ENCODE results near the gene SLC6A5.
"Not testable (repeated sequence)": the region's sequence is repeated elsewhere in the genome, so short reads cannot be mapped to it uniquely, and the experiment has no call there.

Gene SLC6A5

DNA sequence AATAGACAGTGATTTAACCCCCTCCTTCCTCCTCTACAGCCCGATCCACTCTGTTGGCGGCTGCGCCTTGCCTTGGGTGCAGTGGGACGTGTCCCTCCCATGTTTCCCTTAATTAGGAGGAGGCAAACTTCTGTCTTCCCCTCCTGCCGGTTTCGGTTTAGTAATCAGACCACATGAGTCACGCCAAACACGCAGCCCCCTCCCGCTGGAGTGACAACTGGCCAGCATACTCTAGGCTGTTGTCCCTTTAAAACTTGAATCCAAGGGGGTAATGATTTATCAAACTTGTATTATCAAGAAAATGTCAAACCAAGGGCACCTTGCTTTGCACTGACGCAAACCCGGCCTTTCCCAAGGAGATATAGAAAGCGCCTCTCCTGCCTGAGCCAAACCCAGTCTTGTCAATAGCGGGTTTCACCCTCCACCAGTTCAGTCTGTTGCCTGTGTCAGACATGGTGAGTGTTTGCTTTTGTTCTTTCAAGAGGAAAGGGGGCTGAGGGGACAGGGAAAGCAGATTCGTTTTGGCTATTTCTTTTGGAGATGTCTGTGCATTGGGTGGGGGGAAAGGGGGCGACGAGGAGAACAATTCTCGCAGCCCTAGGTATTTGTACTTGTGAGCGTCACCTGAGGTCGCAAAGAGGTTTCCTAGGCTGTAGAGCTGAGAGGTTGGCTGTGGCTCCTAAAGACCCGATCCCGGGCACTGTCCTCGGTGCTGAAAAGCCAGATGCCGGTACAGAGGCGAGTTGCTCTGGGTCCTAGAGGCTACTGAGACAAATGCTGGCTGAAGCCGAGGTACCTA lies at the start of gene SLC6A5:
Gene SLC6A5 (plus strand): TSS at position 388 of the 799 bp plus-strand sequence. CDS start 65 bp downstream, at position 453.
- no peak within 1 kb of the TSS for H3K4me3 ChIP-seq (ENCODE audit: low read length)
- no peaks in the 10 kb centered on the region for H3K79me2 ChIP-seq (ENCODE audit: low read length)
- no peak for TF ChIP-seq EZH2phosphoT487 (IDR thresholded peaks at IDR 0.05; ENCODE audit: low read depth)
- TF ChIP-seq, protein P1, sequence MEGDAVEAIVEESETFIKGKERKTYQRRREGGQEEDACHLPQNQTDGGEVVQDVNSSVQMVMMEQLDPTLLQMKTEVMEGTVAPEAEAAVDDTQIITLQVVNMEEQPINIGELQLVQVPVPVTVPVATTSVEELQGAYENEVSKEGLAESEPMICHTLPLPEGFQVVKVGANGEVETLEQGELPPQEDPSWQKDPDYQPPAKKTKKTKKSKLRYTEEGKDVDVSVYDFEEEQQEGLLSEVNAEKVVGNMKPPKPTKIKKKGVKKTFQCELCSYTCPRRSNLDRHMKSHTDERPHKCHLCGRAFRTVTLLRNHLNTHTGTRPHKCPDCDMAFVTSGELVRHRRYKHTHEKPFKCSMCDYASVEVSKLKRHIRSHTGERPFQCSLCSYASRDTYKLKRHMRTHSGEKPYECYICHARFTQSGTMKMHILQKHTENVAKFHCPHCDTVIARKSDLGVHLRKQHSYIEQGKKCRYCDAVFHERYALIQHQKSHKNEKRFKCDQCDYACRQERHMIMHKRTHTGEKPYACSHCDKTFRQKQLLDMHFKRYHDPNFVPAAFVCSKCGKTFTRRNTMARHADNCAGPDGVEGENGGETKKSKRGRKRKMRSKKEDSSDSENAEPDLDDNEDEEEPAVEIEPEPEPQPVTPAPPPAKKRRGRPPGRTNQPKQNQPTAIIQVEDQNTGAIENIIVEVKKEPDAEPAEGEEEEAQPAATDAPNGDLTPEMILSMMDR (IDR thresholded peaks at IDR 0.05; ENCODE audit: low read depth, low read length): no peak
- H3K9me3 ChIP-seq (ENCODE audit: insufficient read depth, low read length): no peaks in the 10 kb centered on the region
- H3K27me3 ChIP-seq (ENCODE audit: low read depth, low read length): 0 out of 2 replicates have a peak, but pooled peaks cover 4% of the 10 kb centered on the region
- H3K4me2 ChIP-seq (ENCODE audit: low read length): no peak within 1 kb of the TSS
- no peaks in the 10 kb centered on the region for H3K36me3 ChIP-seq (replicated peaks; ENCODE audit: low read depth, low read length)
- H3K27ac ChIP-seq (ENCODE audit: low read length): no peak within 1 kb of the TSS
- no peaks in the 10 kb centered on the region for H3K4me1 ChIP-seq (ENCODE audit: low read length)
- no peak within 1 kb of the TSS for H2AFZ ChIP-seq (ENCODE audit: low read depth, low read length)
- no peak within 1 kb of the TSS for H3K9ac ChIP-seq (ENCODE audit: low read length)
- H4K20me1 ChIP-seq (ENCODE audit: insufficient read depth, low read length): no peaks in the 10 kb centered on the region

DNA sequence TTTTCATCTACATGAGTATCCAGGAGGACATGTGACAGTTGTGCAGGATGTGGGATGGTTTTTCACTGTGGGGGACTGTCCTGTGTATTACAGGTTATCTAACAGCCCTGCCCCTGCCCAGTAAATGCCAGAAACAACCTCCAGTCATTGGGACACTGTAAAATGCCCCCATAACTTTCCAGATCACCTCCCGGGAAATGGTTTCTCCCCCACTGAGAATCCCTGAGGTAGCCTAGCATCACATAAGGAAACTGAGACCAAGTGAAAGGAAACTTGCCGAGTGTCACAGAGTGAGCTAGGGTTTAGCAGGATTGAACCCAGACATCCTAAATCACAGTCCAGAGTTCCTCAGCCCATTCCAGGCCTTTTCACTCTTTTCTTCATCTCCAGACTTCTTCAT lies 48.3 kb upstream of the SLC6A5 start:
- Histone ChIP-seq H3K79me2 (ENCODE audit: low read length) (no peaks in the 10 kb centered on the region), H3K27ac (ENCODE audit: low read length) (no peak overlapping the region), H4K20me1 (ENCODE audit: insufficient read depth, low read length) (no peaks in the 10 kb centered on the region), H3K27me3 (ENCODE audit: low read depth, low read length) (no peaks in the 10 kb centered on the region), H3K36me3 (replicated peaks; ENCODE audit: low read depth, low read length) (no peaks in the 10 kb centered on the region), H3K4me3 (ENCODE audit: low read length) (no peak overlapping the region), H3K4me1 (ENCODE audit: low read length) (no peaks in the 10 kb centered on the region), H2AFZ (ENCODE audit: low read depth, low read length) (no peak overlapping the region), H3K4me2 (ENCODE audit: low read length) (no peak overlapping the region), H3K9ac (ENCODE audit: low read length) (no peak overlapping the region), H3K9me3 (ENCODE audit: insufficient read depth, low read length) (no peaks in the 10 kb centered on the region)
- TF ChIP-seq EZH2phosphoT487 (IDR thresholded peaks at IDR 0.05; ENCODE audit: low read depth): no peak
- TF ChIP-seq, protein P1 (IDR thresholded peaks at IDR 0.05; ENCODE audit: low read depth, low read length): no peak

GRCh38 chr11:20555783-20556182 lies 43.6 kb upstream of the SLC6A5 start:
- Histone ChIP-seq H3K79me2 (ENCODE audit: low read length) (no peaks in the 10 kb centered on the region), H4K20me1 (ENCODE audit: insufficient read depth, low read length) (no peaks in the 10 kb centered on the region), H3K9ac (ENCODE audit: low read length) (no peak overlapping the region), H3K27me3 (ENCODE audit: low read depth, low read length) (peaks cover 6% of the 10 kb centered on the region; the same call in 1 of the 2 replicates), H3K27ac (ENCODE audit: low read length) (no peak overlapping the region), H3K4me3 (ENCODE audit: low read length) (no peak overlapping the region), H3K4me1 (ENCODE audit: low read length) (no peaks in the 10 kb centered on the region), H3K9me3 (ENCODE audit: insufficient read depth, low read length) (no peaks in the 10 kb centered on the region), H3K36me3 (replicated peaks; ENCODE audit: low read depth, low read length) (no peaks in the 10 kb centered on the region), H2AFZ (ENCODE audit: low read depth, low read length) (no peak overlapping the region), H3K4me2 (ENCODE audit: low read length) (no peak overlapping the region)
- no peak for TF ChIP-seq EZH2phosphoT487 (IDR thresholded peaks at IDR 0.05; ENCODE audit: low read depth)
- TF ChIP-seq, protein P1 (IDR thresholded peaks at IDR 0.05; ENCODE audit: low read depth, low read length): no peak

GRCh38 chr11:20556396-20556795 lies 43.0 kb upstream of the SLC6A5 start:
- H4K20me1 ChIP-seq (ENCODE audit: insufficient read depth, low read length); H3K4me2 ChIP-seq (ENCODE audit: low read length); H3K9ac ChIP-seq (ENCODE audit: low read length); H3K4me3 ChIP-seq (ENCODE audit: low read length); H3K9me3 ChIP-seq (ENCODE audit: insufficient read depth, low read length); H3K36me3 ChIP-seq (replicated peaks; ENCODE audit: low read depth, low read length); H3K27me3 ChIP-seq (ENCODE audit: low read depth, low read length); H3K4me1 ChIP-seq (ENCODE audit: low read length); H2AFZ ChIP-seq (ENCODE audit: low read depth, low read length); H3K79me2 ChIP-seq (ENCODE audit: low read length); H3K27ac ChIP-seq (ENCODE audit: low read length): not testable (repeated sequence)

Measured in OCI-LY3 (cell line).